WERI-Rb-1 (cell line): ENCODE data around the gene PTPRD.

Experiments used
- DNase-seq: peaks from one replicate; pipeline ENCODE4 v3.0.0-alpha.2; 2020
- H3K27ac ChIP-seq: fragments of 250-450 bp; sonication (Bioruptor Pico); 2 replicates; pipeline ENCODE4 v1.5.1; 2020; ENCODE audit warnings: mild to moderate bottlenecking, moderate library complexity
- H3K27me3 ChIP-seq: fragments of 250-450 bp; sonication (Bioruptor Pico); 2 replicates; pipeline ENCODE4 v1.5.1; 2021; ENCODE audit warnings: mild to moderate bottlenecking, low read depth, moderate library complexity; ENCODE audit not compliant: insufficient read depth, severe bottlenecking
- H3K36me3 ChIP-seq: fragments of 250-450 bp; sonication (Bioruptor Pico); 2 replicates; pipeline ENCODE4 v1.5.1; 2020; ENCODE audit warnings: mild to moderate bottlenecking, moderate library complexity
- H3K4me3 ChIP-seq: 2 replicates; pipeline ENCODE4 v1.5.1; 2011; ENCODE audit warnings: low read depth, mild to moderate bottlenecking, control low read depth, low read length
- H3K9me3 ChIP-seq: fragments of 250-450 bp; sonication (Bioruptor Pico); 2 replicates; pipeline ENCODE4 v1.5.1; 2021; ENCODE audit warnings: mild to moderate bottlenecking, moderate library complexity; ENCODE audit not compliant: severe bottlenecking
- CTCF ChIP-seq: IDR thresholded peaks from 2 replicates; pipeline ENCODE4 v1.5.1; 2011; ENCODE audit warnings: low read depth, mild to moderate bottlenecking, control low read depth, inconsistent platforms, low read length

The PTPRD gene

DNA sequence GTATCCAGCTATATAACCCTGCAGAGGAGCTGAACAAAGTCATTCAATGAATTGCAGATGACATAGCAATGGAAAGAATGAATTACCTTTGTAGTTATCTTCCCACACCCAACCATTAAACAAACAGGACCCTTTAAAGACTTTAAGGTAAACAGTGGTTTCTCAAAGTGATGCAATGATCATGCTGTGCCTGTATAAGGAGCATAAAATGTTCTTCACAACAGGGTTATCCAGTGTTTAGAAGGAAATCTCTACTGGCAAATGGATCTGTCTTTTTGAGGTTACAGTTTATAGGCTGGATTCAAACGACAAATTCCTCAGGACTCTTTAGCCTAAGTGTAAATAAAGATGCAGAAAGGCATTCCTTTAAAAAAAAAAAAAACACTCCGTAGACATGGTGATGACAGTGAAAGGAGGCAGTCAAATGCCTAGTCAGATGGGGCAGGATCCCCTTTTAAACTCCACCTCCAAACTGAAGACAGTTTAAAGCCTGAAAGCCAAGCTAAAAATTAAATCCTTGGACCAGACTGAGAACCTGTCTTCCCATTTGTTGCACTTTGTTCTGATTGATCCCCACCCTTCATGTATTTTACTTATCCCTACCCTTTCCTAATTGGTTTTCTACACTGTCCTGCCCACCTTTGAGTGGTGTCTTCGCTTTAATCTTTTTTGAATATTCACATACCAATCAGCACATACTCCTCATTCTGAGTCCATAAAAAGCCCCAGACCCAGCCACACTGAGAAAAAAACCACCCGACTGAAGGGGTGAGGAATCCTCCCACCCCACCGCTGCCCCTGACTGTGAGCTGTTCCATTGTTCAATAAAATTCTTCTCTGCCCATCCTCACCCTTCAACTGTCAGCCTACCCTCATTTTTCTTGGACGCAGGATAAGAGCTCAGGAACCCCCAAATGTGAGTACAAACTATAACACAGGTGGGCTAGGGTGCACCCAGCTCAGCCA lies 2052.0 kb downstream of the PTPRD start:
- Histone ChIP-seq H3K36me3 (no peaks in the 10 kb centered on the region), H3K27me3 (no peaks in the 10 kb centered on the region), H3K9me3 (no peaks in the 10 kb centered on the region), H3K27ac (no peak overlapping the region), H3K4me3 (no peak overlapping the region)
- DNase-seq: no peak
- no peak for TF ChIP-seq CTCF

DNA sequence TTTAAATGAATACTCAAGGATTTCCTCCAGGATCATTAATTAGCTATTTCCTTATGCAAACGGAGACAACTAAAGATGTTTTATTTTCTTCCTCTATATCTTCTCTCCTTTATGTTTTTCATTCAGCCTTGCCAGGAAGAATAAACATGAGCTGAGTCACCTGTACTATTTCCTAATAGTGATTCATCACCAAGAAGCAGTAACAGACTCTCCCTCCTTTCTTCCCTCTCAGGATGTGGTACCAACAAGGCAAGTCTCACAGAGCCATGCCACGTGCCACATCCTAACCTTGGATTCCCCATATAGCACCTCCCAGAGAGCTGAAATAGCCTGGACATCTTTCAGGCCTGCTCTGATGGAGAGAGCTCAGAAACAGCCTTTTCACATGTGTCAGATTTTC lies 2054.6 kb downstream of the PTPRD start:
- TF ChIP-seq CTCF: no peak

DNA sequence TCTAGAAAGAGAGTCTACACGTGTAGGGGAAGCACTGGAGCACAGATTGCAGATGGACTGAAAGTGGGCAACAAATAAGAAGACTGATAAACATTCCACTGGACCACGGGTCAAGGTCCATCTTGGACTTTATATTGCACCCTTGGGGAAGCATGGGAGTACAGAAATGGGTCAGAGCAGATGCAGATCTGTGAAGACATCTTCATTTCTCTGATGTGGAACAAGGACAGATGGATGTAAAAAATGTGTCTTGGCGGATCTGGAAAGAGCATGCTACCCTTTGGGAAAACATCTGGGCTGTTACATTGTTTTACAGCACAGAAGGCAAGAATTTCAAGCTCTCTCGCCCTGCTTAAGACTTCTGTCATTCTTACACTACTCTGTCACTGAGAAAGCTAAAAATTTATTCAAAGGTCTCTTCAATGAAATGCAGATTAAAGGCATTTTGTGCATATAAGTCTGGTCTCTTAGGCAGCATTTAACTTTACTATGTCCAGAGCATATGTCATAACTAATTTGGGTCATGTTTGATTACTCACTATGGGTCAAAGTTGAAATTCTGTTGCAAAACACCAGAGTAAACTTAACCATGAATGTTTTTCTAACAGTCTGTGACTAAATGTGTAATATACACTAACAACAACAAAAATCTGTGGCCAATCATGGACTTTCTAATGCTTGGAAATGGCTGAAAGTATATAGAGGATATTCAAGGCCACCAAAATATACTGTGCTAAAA lies 2056.9 kb downstream of the PTPRD start:
- no peak overlapping the region for H3K4me3 ChIP-seq
- H3K9me3 ChIP-seq: no peaks in the 10 kb centered on the region
- DNase-seq: no peak
- H3K36me3 ChIP-seq: no peaks in the 10 kb centered on the region
- no peak overlapping the region for H3K27ac ChIP-seq
- no peaks in the 10 kb centered on the region for H3K27me3 ChIP-seq
- no peak for TF ChIP-seq CTCF

More for the DNA sequence above, 2054.6 kb downstream of the PTPRD start:
- H3K27ac ChIP-seq: no peak overlapping the region
- no peaks in the 10 kb centered on the region for H3K36me3 ChIP-seq
- no peak for DNase-seq
- no peaks in the 10 kb centered on the region for H3K9me3 ChIP-seq
- H3K27me3 ChIP-seq: no peaks in the 10 kb centered on the region
- no peak overlapping the region for H3K4me3 ChIP-seq

GRCh38 chr9:8553444-8553843 lies 2059.4 kb downstream of the PTPRD start:
- no peak for DNase-seq
- Histone ChIP-seq H3K27ac (no peak overlapping the region), H3K4me3 (no peak overlapping the region), H3K36me3 (no peaks in the 10 kb centered on the region), H3K27me3 (no peaks in the 10 kb centered on the region), H3K9me3 (no peaks in the 10 kb centered on the region)
- TF ChIP-seq CTCF: no peak

- no peak overlapping the region for H3K4me3 ChIP-seq
- TF ChIP-seq CTCF: no peak
- H3K27ac ChIP-seq: no peak overlapping the region
- H3K27me3 ChIP-seq: no peaks in the 10 kb centered on the region
- no peaks in the 10 kb centered on the region for H3K9me3 ChIP-seq
- H3K36me3 ChIP-seq: no peaks in the 10 kb centered on the region
- DNase-seq: no peak
Measured at GRCh38 chr9:8552732-8553131, 2060.1 kb downstream of the PTPRD start.
